ENCODE results near the gene BMPR1B.

BMPR1B gene

DNA sequence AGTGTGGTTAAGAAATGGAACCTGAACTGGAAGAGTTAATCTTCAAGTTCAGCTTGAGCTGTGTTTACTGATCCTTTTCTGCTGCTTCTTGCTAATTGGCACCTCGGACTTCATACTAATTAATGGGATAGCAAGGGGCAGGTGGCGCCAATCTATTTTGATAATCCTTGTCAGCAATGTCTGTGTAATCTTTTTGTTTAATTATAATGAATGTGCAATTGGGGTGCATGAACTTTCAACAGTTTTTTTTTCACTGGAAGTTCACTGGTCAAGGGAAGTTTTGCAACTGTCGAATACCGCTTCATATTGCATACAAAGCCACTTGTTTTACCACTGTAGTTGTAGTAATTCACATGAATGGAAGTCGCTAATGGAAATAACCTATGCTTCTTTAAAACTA is 261.0 kb downstream of the BMPR1B start:
- Mint-ChIP-seq H3K9me3 (no peaks in the 10 kb centered on the region), H3K27ac (no peak overlapping the region), H3K4me1 (peaks cover 35% of the 10 kb centered on the region), H3K27me3 (ENCODE audit: low read depth, poor library complexity) (no peaks in the 10 kb centered on the region), H3K4me3 (no peak overlapping the region), H3K36me3 (ENCODE audit: low read depth) (no peaks in the 10 kb centered on the region)
- TF ChIP-seq, protein P1, sequence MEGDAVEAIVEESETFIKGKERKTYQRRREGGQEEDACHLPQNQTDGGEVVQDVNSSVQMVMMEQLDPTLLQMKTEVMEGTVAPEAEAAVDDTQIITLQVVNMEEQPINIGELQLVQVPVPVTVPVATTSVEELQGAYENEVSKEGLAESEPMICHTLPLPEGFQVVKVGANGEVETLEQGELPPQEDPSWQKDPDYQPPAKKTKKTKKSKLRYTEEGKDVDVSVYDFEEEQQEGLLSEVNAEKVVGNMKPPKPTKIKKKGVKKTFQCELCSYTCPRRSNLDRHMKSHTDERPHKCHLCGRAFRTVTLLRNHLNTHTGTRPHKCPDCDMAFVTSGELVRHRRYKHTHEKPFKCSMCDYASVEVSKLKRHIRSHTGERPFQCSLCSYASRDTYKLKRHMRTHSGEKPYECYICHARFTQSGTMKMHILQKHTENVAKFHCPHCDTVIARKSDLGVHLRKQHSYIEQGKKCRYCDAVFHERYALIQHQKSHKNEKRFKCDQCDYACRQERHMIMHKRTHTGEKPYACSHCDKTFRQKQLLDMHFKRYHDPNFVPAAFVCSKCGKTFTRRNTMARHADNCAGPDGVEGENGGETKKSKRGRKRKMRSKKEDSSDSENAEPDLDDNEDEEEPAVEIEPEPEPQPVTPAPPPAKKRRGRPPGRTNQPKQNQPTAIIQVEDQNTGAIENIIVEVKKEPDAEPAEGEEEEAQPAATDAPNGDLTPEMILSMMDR (IDR thresholded peaks at IDR 0.05) = no peak
- DNase-seq = no peak

DNA sequence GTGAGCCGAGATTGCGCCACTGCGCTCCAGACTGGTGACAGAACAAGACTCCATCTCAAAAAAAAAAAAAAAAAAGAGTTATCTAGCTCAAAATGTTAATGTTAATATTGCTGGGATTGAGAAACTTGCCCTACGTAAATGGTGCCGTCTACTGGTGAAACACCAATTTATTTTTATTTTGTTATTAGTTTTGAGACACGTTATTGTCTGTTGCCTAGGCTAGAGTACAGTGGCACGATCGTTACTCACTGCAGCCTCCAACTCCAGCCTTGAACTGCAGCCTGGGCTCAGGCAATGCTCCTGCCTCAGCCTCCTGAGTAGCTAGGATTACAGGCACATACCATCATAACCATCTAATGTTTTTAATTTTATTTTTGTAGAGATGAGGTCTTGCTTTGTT is 262.8 kb downstream of the BMPR1B start:
- Mint-ChIP-seq H3K36me3 (ENCODE audit: low read depth) (no peaks in the 10 kb centered on the region), H3K4me1 (peaks cover 35% of the 10 kb centered on the region), H3K9me3 (no peaks in the 10 kb centered on the region), H3K27ac (no peak overlapping the region), H3K27me3 (ENCODE audit: low read depth, poor library complexity) (no peaks in the 10 kb centered on the region), H3K4me3 (no peak overlapping the region)
- TF ChIP-seq, protein P1 (IDR thresholded peaks at IDR 0.05) = no peak
- DNase-seq = no peak

DNA sequence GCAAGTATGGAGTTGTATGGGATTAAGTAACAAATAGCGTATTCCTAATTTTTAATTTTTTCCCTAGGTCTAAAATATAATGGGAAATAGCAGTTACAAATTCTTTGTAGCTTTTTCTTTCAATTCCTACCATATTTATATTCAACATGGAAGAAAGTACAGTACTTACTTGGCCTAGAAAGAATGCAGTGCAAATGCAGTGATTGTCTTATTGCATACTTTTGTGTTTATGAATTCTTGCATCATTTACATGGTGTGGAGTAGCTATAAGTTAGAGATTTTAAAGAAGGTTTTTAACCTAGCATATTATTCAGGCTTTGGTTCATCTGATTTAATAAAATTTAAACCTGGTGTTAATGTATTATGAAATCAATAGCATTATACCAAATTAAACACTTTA is 263.3 kb downstream of the BMPR1B start:
- Mint-ChIP-seq H3K4me3 (no peak overlapping the region), H3K36me3 (ENCODE audit: low read depth) (no peaks in the 10 kb centered on the region), H3K27me3 (ENCODE audit: low read depth, poor library complexity) (no peaks in the 10 kb centered on the region), H3K27ac (no peak overlapping the region), H3K9me3 (no peaks in the 10 kb centered on the region), H3K4me1 (peaks cover 31% of the 10 kb centered on the region)
- TF ChIP-seq, protein P1 (IDR thresholded peaks at IDR 0.05) = no peak
- DNase-seq = no peak

DNA sequence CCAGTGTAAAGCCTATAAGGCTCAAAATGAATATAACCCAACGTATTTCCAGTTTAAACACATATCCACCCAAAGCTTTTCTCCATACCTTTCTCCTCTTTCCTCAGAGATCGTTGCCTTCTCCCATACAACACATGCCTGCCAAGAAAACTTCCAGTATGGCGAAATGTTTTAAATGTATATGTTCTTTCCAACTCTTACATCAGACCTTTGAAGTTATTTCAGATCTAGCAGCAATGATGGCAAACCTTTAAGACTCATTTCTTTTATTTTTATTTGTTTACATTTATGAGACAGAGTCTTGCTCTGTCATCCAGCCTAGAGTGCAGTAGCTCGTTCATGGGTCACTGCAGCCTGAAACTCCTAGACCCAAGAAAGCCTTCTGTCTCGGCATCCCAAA is 265.4 kb downstream of the BMPR1B start:
- no peak for DNase-seq
- H3K27ac Mint-ChIP-seq = no peak overlapping the region
- H3K9me3 Mint-ChIP-seq = no peaks in the 10 kb centered on the region
- no peak overlapping the region for H3K4me3 Mint-ChIP-seq
- H3K36me3 Mint-ChIP-seq (ENCODE audit: low read depth) = no peaks in the 10 kb centered on the region
- TF ChIP-seq, protein P1 (IDR thresholded peaks at IDR 0.05) = no peak
- no peaks in the 10 kb centered on the region for H3K27me3 Mint-ChIP-seq (ENCODE audit: low read depth, poor library complexity)
- H3K4me1 Mint-ChIP-seq = peaks cover 19% of the 10 kb centered on the region

DNA sequence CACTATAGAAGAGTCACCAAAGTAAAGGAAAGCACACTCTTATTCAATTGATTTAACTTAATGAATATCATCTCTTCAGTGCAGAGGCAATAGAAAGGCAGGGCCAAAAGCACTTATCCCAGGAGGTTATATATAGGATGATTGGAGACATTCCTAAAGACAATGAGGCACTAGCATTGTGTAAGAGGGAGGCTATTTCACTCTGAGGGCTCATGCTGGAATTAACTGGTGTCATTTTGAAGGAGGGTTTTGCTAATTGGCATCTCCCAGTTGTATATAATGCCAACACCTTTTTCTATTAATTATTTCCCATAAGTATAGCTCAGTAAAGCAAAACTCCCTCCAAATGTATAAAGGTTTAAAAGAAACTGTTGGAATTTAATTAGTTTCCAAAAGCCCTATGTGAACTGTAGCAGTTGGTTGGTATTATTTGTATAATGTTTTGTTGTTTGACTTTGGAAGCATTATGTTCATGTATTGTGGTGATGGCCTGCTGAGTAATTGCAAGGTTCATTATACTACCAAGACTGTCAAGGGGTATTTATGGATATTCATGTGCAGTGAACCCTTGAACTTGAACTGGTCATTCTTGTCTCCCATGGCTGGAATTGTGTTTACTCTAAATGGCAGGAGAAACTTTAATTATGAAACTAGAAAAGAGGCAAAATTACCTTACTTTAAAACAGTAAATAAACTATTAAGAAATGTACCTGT is 270.3 kb downstream of the BMPR1B start:
- Mint-ChIP-seq H3K9me3 (peaks cover 19% of the 10 kb centered on the region), H3K27me3 (ENCODE audit: low read depth, poor library complexity) (no peaks in the 10 kb centered on the region), H3K4me1 (peaks cover 9% of the 10 kb centered on the region), H3K27ac (no peak overlapping the region), H3K36me3 (ENCODE audit: low read depth) (peaks cover 5% of the 10 kb centered on the region), H3K4me3 (no peak overlapping the region)
- TF ChIP-seq, protein P1 (IDR thresholded peaks at IDR 0.05) = no peak
- DNase-seq = no peak

DNA sequence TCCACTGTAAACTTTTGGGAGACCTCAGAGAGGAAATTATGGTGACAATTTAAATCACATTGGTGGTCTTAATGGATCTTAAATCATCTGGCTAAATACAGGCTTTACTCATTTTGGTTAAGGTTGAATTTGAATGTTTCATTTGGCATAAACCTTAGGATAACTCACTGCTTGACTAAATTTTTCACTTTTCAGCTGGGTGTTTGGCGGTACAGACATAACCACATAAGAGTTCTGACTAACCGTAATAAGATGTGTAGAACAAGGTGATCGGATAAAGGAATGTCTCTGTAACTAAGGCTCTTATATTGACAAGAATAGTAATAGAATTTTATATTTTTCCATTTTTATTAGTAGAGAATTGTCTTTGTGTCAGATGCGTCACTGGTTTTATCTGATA is 281.0 kb downstream of the BMPR1B start:
- Mint-ChIP-seq H3K4me1 (peaks cover 5% of the 10 kb centered on the region), H3K36me3 (ENCODE audit: low read depth) (peaks cover 21% of the 10 kb centered on the region), H3K4me3 (no peak overlapping the region), H3K27me3 (ENCODE audit: low read depth, poor library complexity) (no peaks in the 10 kb centered on the region), H3K9me3 (peaks cover 30% of the 10 kb centered on the region), H3K27ac (no peak overlapping the region)
- TF ChIP-seq, protein P1 (IDR thresholded peaks at IDR 0.05) = no peak
- no peak for DNase-seq

All from nephron progenitor cell (in vitro differentiated cells).